ENCODE data around the gene EPHB1.

- TF ChIP-seq CTCF (IDR thresholded peaks at IDR 0.05; ENCODE audit: low read length) (no peak), EZH2 (IDR thresholded peaks at IDR 0.05; ENCODE audit: borderline replicate concordance, low read length) (no peak)
These were observed 17.7 kb upstream of the EPHB1 start for GRCh38 chr3:134777341-134777740.
